GM13977 (cell line): ENCODE results near the gene CAMTA1.

Experiments
- DNase-seq: peaks from one replicate; pipeline ENCODE4 v3.0.0; 2012; ENCODE audit warnings: low spot score
- CTCF ChIP-seq: IDR thresholded peaks from 2 replicates; pipeline ENCODE4 v1.5.1; 2012; ENCODE audit warnings: mild to moderate bottlenecking, control low read depth; ENCODE audit not compliant: insufficient read depth; ENCODE audit errors: extremely low read depth, missing control alignments
- in situ Hi-C: fragments of 300-500 bp; cut with MboI; formaldehyde crosslinking; loops from one replicate; pipeline ENCODE4 v1.12.0; 2022; ENCODE audit warnings: low sequenced_read_pairs, low pct_unique_long_range_greater_than_20kb, mixed read lengths, inconsistent platforms; ENCODE audit not compliant: unreplicated experiment

CAMTA1 gene

GRCh38 chr1:7227654-7228053 lies 442.4 kb downstream of the CAMTA1 start:
- no peak for TF ChIP-seq CTCF
- in situ Hi-C loops: no loop called here
- no peak for DNase-seq

DNA sequence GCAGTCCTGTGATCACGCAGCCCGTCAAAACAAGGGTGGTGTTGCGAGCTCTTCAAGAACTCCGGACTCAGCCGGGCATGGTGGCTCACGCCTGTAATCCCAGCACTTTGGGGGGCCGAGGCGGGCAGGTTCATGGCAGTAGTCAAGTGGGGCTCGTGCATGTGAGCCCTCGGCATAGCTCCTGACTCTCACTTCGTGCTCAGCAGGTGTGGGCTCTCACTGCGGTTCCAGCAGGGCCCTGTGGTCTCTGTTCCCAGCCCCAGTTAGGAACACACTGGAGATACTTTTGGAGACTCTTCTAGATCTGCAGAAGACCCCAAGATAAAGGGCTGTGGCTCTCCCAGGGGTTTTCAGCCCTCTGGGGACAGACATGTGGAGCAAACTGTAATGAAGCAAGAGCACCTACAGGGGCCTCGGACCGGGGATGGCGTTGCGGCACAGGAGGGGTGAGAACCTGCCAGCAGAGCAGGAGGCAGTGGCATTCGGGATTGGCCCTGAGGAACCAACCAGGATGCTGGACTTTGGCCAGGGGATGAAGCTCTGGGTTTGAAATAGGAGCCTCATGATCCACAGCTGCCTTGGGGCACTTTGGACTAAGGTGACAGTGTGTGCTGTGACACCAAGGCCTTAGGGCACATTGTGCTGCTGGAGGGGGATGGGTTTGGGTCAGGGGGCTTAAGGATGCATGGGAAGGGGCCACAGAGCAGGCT lies 443.2 kb downstream of the CAMTA1 start:
- DNase-seq: no peak
- in situ Hi-C loops: no loop called here
- no peak for TF ChIP-seq CTCF

DNA sequence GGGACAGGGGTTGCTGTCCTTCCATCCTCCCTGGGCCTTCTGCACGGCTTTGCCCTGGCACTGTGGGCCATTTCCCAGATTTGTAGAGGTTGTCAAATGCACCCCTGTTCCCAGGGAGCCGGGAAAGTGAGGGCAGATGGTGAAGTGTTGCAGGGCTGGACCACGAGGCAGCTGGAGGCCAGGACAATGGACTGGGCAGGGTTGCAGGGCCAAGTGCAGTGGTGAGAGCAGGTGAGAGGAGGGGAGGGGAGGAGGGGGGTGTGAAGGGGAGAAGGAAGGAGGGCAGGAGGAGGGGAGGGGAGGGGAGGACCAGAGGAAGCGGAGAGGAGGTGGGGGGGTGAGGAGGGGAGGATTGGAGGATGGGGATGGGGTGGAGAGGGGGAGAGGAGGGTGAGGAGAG lies 443.9 kb downstream of the CAMTA1 start:
- DNase-seq: no peak
- no peak for TF ChIP-seq CTCF
- in situ Hi-C loops: no loop called here

DNA sequence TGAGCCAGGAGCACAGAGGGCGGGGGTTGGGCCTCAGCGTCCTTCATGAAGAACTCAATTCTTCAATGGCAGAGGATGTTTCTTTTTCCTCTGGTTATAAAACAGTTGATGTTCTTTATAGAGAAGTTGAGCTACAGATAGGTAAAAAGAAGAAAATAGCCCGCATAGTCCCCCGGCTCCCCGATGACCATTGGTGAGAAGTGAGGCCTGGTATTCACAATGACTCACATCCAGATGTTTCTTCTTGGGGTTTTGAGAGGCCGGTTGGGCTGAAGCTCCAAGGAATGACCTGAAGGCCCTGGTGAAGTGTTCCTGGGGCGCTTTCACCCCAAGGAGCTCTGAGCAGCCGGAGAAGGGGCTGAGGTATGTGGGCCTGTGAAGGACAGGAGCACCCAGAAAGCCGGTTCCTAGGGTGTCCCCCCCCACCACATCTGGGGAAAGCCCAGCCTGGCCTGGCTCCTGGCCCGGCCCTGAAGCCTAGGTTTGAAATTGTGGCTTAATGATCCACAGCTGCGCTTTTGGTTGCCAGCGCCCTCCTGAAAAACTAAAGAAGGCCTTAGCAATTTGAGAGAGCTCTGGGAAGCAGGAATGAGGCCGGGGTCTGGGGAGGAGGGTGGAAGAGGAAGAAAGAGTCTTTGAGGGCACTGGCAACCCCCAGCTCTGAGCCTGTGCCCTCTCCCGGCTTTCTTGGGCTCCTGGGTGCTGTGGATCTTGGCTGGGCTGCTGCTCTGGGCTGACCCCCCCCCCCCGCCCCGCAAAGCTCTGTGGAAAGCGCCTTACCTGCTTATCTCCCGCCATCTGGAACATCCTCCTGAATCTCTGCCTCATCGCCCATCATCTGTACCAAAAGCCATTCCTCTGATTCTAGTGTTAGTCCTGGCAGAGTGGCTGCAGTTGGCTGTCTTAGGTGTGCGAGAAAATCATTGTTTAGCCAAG lies 444.7 kb downstream of the CAMTA1 start:
- in situ Hi-C loops: no loop called here
- DNase-seq: no peak
- TF ChIP-seq CTCF: no peak

DNA sequence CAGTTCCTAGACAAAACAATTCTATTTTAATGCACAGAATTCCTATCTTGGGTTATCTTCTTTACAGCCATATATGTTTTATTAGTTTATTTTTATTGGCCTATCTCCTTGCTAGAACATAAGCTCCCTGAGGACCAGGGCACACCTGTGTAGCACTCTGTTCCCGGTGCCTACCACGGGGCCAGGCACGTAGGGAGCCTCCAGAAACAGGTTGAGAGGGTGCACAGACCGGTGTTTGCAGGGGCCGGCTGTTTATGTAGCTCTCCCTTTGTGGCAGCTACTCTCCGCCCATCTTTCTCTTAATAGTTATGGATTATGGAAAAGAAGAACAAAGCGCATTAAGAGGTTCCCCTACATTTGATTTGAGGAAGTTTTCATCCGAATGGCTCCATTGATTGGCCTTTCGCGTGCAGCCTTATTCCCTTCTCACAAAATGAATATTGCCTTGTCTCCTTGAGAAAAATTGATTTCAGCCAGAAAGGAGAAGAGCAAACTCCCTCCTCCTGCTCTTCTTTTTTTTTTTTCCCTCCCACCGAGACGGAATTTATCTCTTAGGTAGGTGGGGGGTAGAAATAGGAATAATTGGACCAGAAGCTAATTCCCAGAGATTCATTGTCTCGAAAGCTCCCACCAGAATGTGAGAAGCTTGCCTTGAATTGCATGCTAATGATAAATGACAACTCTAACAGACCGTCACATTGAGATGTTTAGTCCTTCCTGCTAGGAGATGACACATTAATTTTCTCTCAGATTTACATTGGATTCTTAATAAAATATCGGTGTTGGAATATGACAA lies 447.4 kb downstream of the CAMTA1 start:
- in situ Hi-C loops: no loop called here
- no peak for DNase-seq
- no peak for TF ChIP-seq CTCF

- DNase-seq: no peak
- in situ Hi-C loops: no loop called here
- TF ChIP-seq CTCF: no peak
Measured at GRCh38 chr1:7233237-7233540, 447.9 kb downstream of the CAMTA1 start.
